ENCODE measurements around the gene SEMA4B. TPM values are rescaled to one million over a fixed set of nuclear protein-coding genes. Genes with fewer than 3 reads are reported as not detected.
"Not testable (repeated sequence)": the region's sequence is repeated elsewhere in the genome, so short reads cannot be mapped to it uniquely, and the experiment has no call there.

Gene SEMA4B
- total RNA-seq, 4 donors from 2014 or later = 43.1 to 104 (median 59.0) TPM

DNA sequence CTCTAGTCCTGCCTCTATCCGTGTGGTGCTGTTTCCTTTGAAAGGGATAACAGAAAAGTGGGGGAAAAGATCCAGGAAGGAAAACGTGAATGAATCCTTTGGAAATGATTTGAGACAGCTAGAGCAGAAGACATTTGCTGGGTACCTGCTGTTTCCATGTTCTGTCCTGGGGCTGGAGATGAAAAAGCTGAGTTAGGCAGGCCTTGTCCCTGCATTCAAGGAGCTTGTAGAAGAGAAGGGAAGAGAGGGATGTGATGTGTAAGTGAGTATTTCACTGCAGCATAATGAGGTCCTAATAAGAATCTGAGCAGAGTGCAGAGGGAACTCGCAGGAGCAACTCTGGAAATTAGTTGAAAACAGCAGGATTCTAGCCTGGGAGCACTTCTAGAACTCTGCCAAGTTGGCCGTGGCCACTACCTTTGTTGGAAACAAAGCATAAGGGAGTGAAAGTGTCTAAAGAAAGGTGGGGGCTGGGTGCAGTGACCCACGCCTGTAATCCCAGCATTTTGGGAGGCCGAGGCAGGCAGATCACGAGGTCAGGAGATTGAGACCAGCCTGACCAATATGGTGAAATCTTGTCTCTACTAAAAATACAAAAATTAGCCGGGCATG lies 13.8 kb upstream of the SEMA4B start:
- peak overlapping the region; percentile 37 to 97 (median 84) for H3K27ac ChIP-seq
- 43 to 47% methylated on average over 8 of the region's 8 CpGs for WGBS, 2 donors
- H3K9me3 ChIP-seq = no peaks in the 10 kb centered on the region
- H3K36me3 ChIP-seq = no peaks in the 10 kb centered on the region
- H3K4me1 ChIP-seq = peaks cover 0 to 83% (median 63%) of the 10 kb centered on the region in 4 donors
- no peak for DNase-seq (ENCODE audit: low spot score in 2 of 2)
- H3K27me3 ChIP-seq = no peaks in the 10 kb centered on the region
- H3K4me3 ChIP-seq = peak overlapping the region in 2 of 4 donors; percentile 0 to 8
- TF ChIP-seq, protein P1, sequence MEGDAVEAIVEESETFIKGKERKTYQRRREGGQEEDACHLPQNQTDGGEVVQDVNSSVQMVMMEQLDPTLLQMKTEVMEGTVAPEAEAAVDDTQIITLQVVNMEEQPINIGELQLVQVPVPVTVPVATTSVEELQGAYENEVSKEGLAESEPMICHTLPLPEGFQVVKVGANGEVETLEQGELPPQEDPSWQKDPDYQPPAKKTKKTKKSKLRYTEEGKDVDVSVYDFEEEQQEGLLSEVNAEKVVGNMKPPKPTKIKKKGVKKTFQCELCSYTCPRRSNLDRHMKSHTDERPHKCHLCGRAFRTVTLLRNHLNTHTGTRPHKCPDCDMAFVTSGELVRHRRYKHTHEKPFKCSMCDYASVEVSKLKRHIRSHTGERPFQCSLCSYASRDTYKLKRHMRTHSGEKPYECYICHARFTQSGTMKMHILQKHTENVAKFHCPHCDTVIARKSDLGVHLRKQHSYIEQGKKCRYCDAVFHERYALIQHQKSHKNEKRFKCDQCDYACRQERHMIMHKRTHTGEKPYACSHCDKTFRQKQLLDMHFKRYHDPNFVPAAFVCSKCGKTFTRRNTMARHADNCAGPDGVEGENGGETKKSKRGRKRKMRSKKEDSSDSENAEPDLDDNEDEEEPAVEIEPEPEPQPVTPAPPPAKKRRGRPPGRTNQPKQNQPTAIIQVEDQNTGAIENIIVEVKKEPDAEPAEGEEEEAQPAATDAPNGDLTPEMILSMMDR (IDR thresholded peaks at IDR 0.05) = no peak
- TF ChIP-seq EP300 (IDR thresholded peaks at IDR 0.05) (no peak), POLR2A (IDR thresholded peaks at IDR 0.05) (no peak)

GRCh38 chr15:90188065-90188464 lies 13.1 kb upstream of the SEMA4B start:
- 91 to 94% methylated on average over 7 of the region's 7 CpGs for WGBS, 2 donors
- DNase-seq (ENCODE audit: low spot score in 2 of 2); H3K27me3 ChIP-seq; H3K36me3 ChIP-seq; H3K4me3 ChIP-seq; H3K9me3 ChIP-seq: not testable (repeated sequence)
- H3K27ac ChIP-seq = peak overlapping the region in 3 of 4 donors; percentile 72 to 97 (median 96)
- peaks cover 0 to 85% (median 68%) of the 10 kb centered on the region in 4 donors for H3K4me1 ChIP-seq

DNA sequence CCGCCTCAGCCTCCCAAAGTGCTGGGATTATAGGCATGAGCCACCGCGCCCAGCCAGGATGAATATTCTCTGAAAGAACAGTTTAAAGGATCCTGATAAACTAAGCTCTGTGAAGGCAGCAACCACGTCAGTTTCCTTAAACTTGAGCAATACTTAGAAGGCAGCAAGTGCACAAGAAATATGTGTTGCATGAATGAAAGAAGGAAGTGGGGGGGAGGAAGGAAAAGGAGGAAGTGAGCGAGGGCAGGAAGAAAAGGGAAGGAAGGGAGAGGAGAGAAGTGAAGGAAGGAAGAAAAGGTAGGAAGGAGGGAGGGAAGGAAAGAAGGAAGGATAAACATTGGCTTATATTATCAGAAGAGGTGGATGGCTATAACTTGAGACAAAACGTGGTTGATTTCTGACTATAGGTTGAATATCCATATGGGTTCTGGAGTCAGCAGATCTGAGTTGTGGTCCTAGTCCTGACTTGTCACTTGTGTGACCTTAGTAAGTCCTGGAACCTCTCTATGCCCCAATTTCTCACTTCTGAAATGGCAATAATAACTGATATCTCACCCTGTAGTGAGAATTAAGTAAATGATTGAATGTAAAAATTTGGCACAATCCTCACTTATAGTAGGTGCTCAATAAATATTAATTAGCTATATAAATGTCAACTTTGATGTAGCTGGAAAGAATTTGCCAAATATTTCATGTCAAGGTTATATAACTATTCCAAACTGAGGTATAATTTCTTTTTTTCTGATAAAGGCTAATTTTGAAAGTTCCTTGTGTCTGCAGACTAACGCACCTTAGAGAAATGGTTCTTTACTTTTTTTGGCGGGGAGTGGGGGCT lies 12.0 kb upstream of the SEMA4B start:
- Histone ChIP-seq H3K4me1 (peaks cover 0 to 85% (median 69%) of the 10 kb centered on the region in 4 donors), H3K36me3 (no peaks in the 10 kb centered on the region), H3K9me3 (no peaks in the 10 kb centered on the region), H3K27ac (peak overlapping the region in 3 of 4 donors; percentile 83 to 97 (median 96)), H3K4me3 (peak overlapping the region in 1 of 4 donors; percentile 11), H3K27me3 (no peaks in the 10 kb centered on the region)
- TF ChIP-seq EP300 (IDR thresholded peaks at IDR 0.05) = peak in 1 of 2 donors; percentile 79
- TF ChIP-seq POLR2A (IDR thresholded peaks at IDR 0.05) = no peak
- TF ChIP-seq, protein P1 (IDR thresholded peaks at IDR 0.05) = no peak
- WGBS, 2 donors = 67 to 76% methylated on average over 8 of the region's 8 CpGs
- DNase-seq (ENCODE audit: low spot score in 2 of 2) = no peak

GRCh38 chr15:90189781-90190467 lies 11.2 kb upstream of the SEMA4B start:
- no peaks in the 10 kb centered on the region for H3K36me3 ChIP-seq
- TF ChIP-seq POLR2A (IDR thresholded peaks at IDR 0.05) = no peak
- no peak for TF ChIP-seq EP300 (IDR thresholded peaks at IDR 0.05)
- TF ChIP-seq, protein P1 (IDR thresholded peaks at IDR 0.05) = no peak
- H3K4me1 ChIP-seq = peaks cover 0 to 84% (median 69%) of the 10 kb centered on the region in 4 donors
- peak overlapping the region; percentile 75 to 97 (median 86) for H3K27ac ChIP-seq
- no peaks in the 10 kb centered on the region for H3K27me3 ChIP-seq
- no peak overlapping the region for H3K4me3 ChIP-seq
- 73 to 77% methylated on average over 10 of the region's 10 CpGs for WGBS, 2 donors
- no peak for DNase-seq (ENCODE audit: low spot score in 2 of 2)
- H3K9me3 ChIP-seq = no peaks in the 10 kb centered on the region

DNA sequence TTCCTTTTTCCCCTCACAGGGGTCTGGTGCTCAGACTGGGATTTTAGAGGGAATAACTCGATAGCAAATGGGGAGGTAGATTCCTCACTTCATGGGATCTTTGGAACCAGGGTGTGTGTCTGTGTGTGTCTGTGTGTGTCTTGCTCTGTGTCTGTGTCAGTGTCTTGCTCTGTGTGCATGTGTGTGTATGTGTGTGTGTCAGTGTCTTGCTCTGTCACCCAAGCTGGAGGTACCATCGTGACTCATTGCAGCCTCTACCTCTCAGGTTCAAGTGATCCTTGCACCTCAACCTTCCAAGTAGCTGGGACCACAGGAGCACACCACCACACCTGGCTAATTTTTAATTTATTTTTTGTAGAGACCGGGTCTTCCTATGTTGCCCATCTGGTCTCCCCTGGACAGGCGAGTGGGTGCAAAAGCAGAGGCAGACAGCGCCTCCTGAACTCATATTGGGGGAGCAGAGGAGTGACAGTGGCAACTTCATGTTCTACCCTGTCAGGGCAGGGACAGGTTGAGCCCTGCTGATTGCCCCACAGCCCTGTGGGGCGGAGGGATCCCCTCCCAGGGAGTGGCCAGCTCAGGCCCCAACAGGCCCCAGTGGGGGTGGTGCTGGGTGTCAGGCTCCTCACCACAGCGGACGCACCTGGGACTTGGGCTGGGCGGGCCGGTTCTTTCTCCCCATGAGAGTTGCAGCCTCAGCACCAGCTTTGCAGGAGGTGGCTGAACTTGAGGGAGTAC lies 10.4 kb upstream of the SEMA4B start:
- DNase-seq (ENCODE audit: low spot score in 2 of 2) = no peak
- TF ChIP-seq POLR2A (IDR thresholded peaks at IDR 0.05) (no peak), EP300 (IDR thresholded peaks at IDR 0.05) (no peak)
- TF ChIP-seq, protein P1 (IDR thresholded peaks at IDR 0.05) = no peak
- 83 to 94% methylated on average over 5 to 10 of the region's 10 CpGs for WGBS, 2 donors
- Histone ChIP-seq H3K27me3 (no peaks in the 10 kb centered on the region), H3K9me3 (no peaks in the 10 kb centered on the region), H3K36me3 (peaks cover 0 to 3% (median 0%) of the 10 kb centered on the region in 3 donors), H3K4me3 (no peak overlapping the region), H3K27ac (peak overlapping the region; percentile 75 to 97 (median 86)), H3K4me1 (peaks cover 0 to 87% (median 71%) of the 10 kb centered on the region in 4 donors)
